Skeletal muscle satellite cell (primary cell): Measurements from ENCODE around the gene TTC3.

Experiments used
- H3K27me3 ChIP-seq: 2 replicates; pipeline ENCODE4 v1.7.0; 2013; ENCODE audit warnings: low read length; ENCODE audit not compliant: control insufficient read depth, insufficient read depth
- H3K36me3 ChIP-seq: 2 replicates; pipeline ENCODE4 v1.7.0; 2013; ENCODE audit warnings: mild to moderate bottlenecking, control low read depth, low read length; ENCODE audit not compliant: insufficient read depth
- H3K4me1 ChIP-seq: 2 replicates; pipeline ENCODE4 v1.7.0; 2013; ENCODE audit warnings: low read length; ENCODE audit not compliant: control insufficient read depth, insufficient read depth
- H3K4me2 ChIP-seq: 2 replicates; pipeline ENCODE4 v1.7.0; 2013; ENCODE audit warnings: mild to moderate bottlenecking, low read length
- H3K4me3 ChIP-seq: 2 replicates; pipeline ENCODE4 v1.7.0; 2013; ENCODE audit warnings: low read length
- H3K9ac ChIP-seq: 2 replicates; pipeline ENCODE4 v1.7.0; 2013; ENCODE audit warnings: mild to moderate bottlenecking, low read depth, low read length, moderate library complexity
- H3K9me3 ChIP-seq: replicated peaks from 2 replicates; pipeline ENCODE4 v1.7.0; 2013; ENCODE audit warnings: mild to moderate bottlenecking, control low read depth, low read length

Gene TTC3

DNA sequence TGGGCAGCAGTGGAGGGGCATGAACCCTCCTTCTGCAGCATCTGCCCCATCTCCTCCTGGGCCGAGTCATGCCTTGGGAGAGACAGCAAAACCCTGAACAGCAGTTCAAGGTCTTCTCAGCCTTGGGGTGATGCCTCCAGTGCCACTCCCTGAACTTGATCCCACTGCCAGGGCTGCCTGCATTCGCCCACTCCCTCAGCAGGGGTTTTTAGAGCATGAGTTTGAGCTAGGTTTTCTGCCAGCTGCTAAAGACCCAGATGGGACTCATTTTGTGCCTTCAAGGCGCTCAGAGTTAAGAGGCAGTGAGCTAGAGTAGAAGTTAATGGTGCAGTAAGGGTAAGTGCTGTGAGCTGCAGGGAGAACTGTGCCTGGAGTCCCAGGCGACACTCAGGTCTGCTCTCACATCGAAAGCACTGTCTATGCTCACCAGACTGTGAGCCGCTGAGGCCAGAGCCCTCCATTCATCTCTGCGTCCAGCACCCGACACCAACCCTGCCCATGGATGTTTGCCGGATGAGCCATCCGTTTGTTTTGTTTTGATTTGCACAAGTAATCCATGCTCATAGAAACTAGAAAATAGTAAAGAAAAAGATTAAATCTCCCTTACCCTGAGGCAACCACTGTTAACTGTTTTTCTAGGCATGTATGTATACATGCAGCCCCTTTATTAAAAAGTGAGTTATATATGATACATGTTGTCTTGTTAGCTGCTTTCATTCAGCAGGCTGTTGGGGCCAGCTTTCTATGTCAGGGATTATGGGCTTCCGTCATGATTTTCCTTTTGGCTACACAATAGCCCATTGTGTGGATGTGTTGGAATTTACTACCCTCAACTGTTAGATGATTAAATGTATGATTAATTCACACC, 126.2 kb downstream of the TTC3 start:
- H3K4me2 ChIP-seq: peak overlapping the region; percentile 57
- peaks cover 79% of the 10 kb centered on the region for H3K36me3 ChIP-seq

DNA sequence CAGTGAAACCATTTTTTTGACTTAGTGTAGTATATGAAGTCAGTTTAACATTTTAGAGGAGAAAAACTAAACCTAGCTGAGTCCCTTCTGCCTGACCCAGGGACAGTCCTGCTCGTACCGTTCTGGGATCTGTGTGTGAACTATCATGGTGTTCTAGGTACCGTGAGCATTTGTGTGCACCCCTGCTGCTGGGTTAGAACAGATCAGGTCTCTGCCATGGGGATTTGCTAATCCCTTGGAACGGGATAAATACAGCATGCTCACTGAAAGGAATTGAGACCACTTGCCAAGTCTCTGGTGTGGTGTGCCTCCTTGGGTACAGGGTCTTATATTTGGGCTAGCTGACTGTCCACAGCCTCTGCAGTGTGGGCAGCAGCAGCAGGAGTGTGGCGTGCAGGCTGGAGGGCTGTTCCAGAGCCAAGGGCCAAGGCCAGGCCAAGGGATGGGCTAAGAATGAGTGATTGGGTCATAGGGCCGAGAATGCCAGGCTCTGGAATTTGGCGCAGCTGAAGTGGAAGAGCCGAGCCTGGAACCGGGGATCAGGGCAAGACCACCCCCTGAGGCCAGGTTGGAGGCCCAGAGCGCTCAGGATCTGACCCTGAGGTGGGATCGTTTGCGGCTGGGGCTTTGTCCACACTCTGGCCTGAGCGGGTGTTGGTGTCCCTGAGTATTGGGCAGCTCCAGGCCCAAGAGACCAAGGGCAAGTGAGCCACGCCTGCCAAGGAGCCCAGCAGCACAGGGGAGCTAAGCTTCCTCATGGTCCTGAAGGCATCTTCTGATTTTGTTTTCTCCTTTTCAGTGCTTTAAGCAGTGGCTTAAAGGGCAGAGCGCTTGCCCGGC, 127.8 kb downstream of the TTC3 start:
- Histone ChIP-seq H3K4me2 (no peak overlapping the region), H3K36me3 (peaks cover 72% of the 10 kb centered on the region), H3K9me3 (no peaks in the 10 kb centered on the region), H3K9ac (no peak overlapping the region), H3K4me3 (no peak overlapping the region), H3K27me3 (no peaks in the 10 kb centered on the region), H3K4me1 (peaks cover 25% of the 10 kb centered on the region)

More for the DNA sequence above, 126.2 kb downstream of the TTC3 start:
- H3K9ac ChIP-seq: peak overlapping the region; percentile 34
- H3K4me3 ChIP-seq: no peak overlapping the region
- peaks cover 28% of the 10 kb centered on the region for H3K4me1 ChIP-seq
- H3K27me3 ChIP-seq: no peaks in the 10 kb centered on the region
- H3K9me3 ChIP-seq: no peaks in the 10 kb centered on the region

DNA sequence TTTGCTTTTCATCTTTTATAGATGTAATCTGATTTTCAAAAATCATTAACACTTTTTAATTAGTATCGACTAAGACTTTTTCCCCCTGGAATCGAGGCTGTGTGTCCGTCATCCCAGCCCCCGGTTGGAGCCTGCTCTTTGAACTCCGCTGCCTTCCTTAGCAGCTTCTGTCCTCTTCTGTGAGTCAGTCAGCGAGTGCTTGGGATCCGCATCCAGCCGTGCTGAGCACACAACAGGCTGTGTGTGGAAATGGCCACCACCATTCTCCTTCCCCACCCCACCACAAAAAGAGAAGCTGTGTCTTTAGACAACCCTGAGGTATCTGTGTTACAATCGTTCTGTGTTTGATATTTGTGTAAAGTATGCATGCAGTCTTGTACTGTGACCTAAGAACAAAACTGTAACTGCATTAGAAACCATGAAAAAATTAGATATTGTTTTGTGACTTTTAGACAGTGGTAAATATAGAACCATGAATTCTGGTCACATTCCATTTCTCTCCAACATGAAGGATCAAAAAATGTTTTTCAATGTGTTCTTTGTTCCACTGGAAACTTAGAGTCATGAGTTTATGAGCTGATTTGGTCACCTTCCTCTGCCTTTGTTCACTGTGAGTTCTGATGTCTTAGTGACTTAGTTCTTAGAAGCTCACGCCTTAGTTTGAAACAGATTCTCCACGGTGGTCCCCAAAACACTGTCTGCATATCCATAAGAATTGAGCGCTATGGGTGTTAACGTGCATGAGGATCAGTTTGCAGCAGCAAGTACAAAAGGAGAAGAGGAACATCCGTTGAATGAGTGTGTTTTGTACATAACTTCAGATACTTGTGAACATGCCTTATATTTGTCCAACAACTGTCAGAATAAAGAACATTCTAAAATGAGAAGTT, 129.4 kb downstream of the TTC3 start:
- H3K9me3 ChIP-seq: no peaks in the 10 kb centered on the region
- H3K4me1 ChIP-seq: peaks cover 24% of the 10 kb centered on the region
- no peak overlapping the region for H3K4me2 ChIP-seq
- no peak overlapping the region for H3K4me3 ChIP-seq
- no peaks in the 10 kb centered on the region for H3K27me3 ChIP-seq
- H3K9ac ChIP-seq: no peak overlapping the region
- H3K36me3 ChIP-seq: peaks cover 63% of the 10 kb centered on the region

DNA sequence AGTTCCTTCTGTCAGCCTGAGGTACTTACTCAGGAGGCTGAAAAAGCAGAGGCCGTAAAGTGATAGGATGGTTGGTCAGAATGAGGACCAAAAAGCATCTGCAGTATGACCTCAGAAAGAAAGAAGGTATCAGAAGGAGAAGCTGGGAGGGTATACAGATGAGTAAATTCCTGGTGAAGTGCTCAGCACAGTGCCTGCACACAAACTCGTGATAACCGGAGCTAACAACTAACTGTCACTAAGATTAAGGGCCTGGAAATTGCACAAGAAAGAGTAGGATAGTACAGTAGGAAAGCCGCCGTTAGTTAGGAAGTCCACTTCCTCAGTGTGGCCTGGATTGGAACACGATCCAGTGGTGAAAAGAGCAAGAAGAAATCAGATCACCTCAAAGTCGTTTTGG, 131.5 kb downstream of the TTC3 start:
- Histone ChIP-seq H3K36me3 (peaks cover 47% of the 10 kb centered on the region), H3K4me1 (peaks cover 17% of the 10 kb centered on the region), H3K9me3 (no peaks in the 10 kb centered on the region), H3K4me3 (no peak overlapping the region), H3K4me2 (no peak overlapping the region), H3K27me3 (no peaks in the 10 kb centered on the region), H3K9ac (no peak overlapping the region)

DNA sequence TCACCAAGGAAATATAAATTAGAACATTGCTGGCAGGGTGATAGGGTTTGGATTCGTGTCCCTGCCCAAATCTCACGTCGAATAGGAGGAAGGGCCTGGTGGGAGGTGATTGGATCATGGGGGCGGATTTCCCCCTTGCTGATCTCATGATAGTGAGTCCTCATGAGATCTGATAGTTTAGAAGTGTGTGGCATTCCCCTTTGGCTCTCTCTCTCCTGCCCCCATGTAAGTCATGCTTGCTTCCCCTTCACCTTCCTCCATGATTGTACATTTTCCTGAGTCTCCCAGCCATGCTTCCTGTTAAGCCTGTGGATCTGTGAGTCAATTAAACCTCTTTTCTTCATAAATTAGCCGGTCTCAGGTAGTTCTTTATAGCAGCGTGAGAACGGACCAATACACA, 133.4 kb downstream of the TTC3 start:
- Histone ChIP-seq H3K9ac (no peak overlapping the region), H3K4me1 (peaks cover 12% of the 10 kb centered on the region), H3K4me2 (no peak overlapping the region), H3K27me3 (no peaks in the 10 kb centered on the region), H3K4me3 (no peak overlapping the region), H3K36me3 (peaks cover 30% of the 10 kb centered on the region), H3K9me3 (no peaks in the 10 kb centered on the region)

DNA sequence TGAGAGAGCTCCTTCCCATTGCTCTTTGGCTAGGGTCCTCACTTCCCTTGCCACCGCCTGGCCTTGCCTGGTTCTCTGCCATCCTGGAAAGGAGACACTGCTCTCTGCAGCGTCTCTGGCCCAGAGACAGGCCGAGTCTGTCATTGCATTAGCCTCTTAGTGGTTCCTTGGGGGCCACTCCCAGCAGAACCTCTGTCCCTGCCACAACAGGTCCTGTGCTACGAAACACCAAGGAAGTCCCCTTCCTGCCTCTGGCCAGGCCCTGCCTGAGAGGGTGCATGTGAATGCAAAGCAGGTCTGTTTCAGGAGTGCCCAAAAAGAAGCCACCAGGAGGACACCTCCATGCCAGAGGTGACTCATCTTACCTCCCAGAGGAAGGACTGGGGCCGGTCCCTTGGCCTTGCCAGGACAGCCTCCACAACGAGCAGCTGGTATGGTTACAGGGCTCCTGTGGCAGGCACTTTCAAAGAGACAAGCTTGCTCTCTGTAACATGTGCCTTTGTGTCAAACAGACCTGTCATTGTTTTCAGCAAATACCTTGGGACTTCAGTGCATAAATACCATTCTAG, 134.5 kb downstream of the TTC3 start:
- Histone ChIP-seq H3K36me3 (peaks cover 22% of the 10 kb centered on the region), H3K9ac (no peak overlapping the region), H3K27me3 (no peaks in the 10 kb centered on the region), H3K9me3 (no peaks in the 10 kb centered on the region), H3K4me3 (no peak overlapping the region), H3K4me1 (peaks cover 12% of the 10 kb centered on the region), H3K4me2 (peak overlapping the region; percentile 51)

DNA sequence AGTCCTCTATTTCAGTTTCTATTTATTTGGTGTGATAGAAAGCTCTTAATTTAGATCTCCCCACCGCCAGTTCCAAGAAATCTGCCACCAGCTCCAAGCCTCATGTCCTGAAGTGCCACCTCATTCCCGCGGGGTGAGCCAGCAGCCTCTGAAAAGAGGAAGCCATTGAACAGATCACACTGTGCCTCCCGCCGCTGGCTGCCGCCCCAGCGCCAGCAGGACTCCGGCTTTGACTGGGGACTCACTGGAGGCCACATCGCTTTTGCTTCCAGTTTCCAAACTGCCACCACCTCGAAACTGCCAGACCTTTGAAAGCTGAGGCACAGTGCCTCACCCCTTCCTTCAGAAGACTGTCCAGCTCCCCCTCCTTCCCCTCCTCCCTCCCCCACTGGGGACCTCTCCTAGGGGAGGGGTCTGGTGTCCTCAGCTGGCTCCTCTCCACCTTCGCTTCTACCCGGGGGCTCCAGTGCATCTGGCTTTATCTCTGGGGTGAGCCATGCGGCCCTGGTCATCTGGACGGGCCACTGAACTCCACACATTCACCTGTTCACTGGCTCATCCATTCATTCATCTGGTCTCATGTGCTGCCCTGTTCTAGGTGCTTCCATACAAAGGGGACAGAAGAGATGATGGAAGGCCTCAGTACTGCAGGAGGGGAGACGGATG, 135.1 kb downstream of the TTC3 start:
- Histone ChIP-seq H3K36me3 (peaks cover 16% of the 10 kb centered on the region), H3K4me2 (peak overlapping the region; percentile 51), H3K9ac (no peak overlapping the region), H3K9me3 (no peaks in the 10 kb centered on the region), H3K4me1 (peaks cover 12% of the 10 kb centered on the region), H3K4me3 (no peak overlapping the region), H3K27me3 (no peaks in the 10 kb centered on the region)

GRCh38 chr21:37208741-37209225, 135.7 kb downstream of the TTC3 start:
- Histone ChIP-seq H3K9ac (no peak overlapping the region), H3K4me2 (no peak overlapping the region), H3K9me3 (no peaks in the 10 kb centered on the region), H3K36me3 (peaks cover 13% of the 10 kb centered on the region), H3K4me1 (peaks cover 12% of the 10 kb centered on the region), H3K4me3 (no peak overlapping the region), H3K27me3 (no peaks in the 10 kb centered on the region)

DNA sequence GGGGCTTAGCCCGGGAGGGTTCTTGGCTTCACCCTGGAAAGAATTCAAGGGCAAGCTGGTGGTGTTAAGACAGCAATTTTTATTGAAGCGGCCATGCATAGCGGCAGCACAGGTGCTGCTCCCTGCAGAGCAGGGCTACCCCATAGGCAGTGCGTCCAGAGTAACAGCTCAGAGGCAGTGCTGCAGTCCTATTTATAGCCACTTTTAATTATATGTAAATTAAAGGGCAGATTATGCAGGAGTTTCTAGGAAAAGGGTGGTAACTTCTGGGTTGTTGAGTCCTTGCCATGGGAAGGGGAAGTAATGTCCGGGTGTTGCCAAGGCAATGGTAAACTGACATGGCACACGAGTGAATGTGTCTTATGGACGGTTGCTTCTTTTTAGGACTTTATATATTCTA, 137.1 kb downstream of the TTC3 start:
- H3K27me3 ChIP-seq: no peaks in the 10 kb centered on the region
- no peak overlapping the region for H3K4me3 ChIP-seq
- H3K4me2 ChIP-seq: no peak overlapping the region
- peaks cover under 1% of the 10 kb centered on the region for H3K36me3 ChIP-seq
- H3K9ac ChIP-seq: no peak overlapping the region
- H3K9me3 ChIP-seq: no peaks in the 10 kb centered on the region
- H3K4me1 ChIP-seq: peaks cover 12% of the 10 kb centered on the region

DNA sequence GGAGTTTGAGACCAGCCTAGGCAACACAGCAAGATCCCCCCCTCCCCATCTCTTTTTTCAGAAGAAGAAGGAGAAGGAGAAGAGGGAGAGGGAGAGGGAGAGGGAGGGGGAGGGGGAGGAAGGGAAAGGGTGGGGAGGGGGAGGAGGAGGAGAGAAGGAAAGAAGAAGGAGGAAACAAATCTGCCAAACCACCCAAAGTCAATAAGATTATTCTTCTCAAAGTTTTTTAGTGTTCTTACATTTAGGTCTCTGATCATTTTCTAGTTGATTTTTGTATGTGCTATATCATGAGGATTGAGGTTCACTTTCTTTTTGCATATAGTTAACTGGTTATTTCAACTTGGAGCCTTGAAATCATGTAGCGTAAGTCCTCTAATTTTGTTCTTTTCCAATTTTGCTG, 137.7 kb downstream of the TTC3 start:
- peaks cover 12% of the 10 kb centered on the region for H3K4me1 ChIP-seq
- no peak overlapping the region for H3K4me3 ChIP-seq
- no peaks in the 10 kb centered on the region for H3K27me3 ChIP-seq
- no peaks in the 10 kb centered on the region for H3K9me3 ChIP-seq
- no peak overlapping the region for H3K4me2 ChIP-seq
- H3K9ac ChIP-seq: no peak overlapping the region
- H3K36me3 ChIP-seq: no peaks in the 10 kb centered on the region
